ENCODE results near the gene PIK3CA.
"Not testable (repeated sequence)": the region's sequence is repeated elsewhere in the genome, so short reads cannot be mapped to it uniquely, and the experiment has no call there.

PIK3CA gene

GRCh38 chr3:179200790-179201189 lies 52.6 kb downstream of the PIK3CA start:
- no peak for DNase-seq (ENCODE audit: low spot score)

- not testable (repeated sequence) for DNase-seq (ENCODE audit: low spot score)
Observed at GRCh38 chr3:179215550-179215949, 67.4 kb downstream of the PIK3CA start.

GRCh38 chr3:179218213-179218612 lies 70.1 kb downstream of the PIK3CA start:
- not testable (repeated sequence) for DNase-seq (ENCODE audit: low spot score)

- DNase-seq (ENCODE audit: low spot score), result no peak
Observed at GRCh38 chr3:179223548-179223947, 75.4 kb downstream of the PIK3CA start.

- DNase-seq (ENCODE audit: low spot score), result no peak
Observed at GRCh38 chr3:179224584-179224983, 76.4 kb downstream of the PIK3CA start.

GRCh38 chr3:179227349-179227748 lies 79.2 kb downstream of the PIK3CA start:
- DNase-seq (ENCODE audit: low spot score), result no peak

- no peak for DNase-seq (ENCODE audit: low spot score)
Observed at GRCh38 chr3:179229177-179229576, 81.0 kb downstream of the PIK3CA start.

- DNase-seq (ENCODE audit: low spot score), result no peak
Observed at GRCh38 chr3:179233043-179233442, 84.9 kb downstream of the PIK3CA start.

- no peak for DNase-seq (ENCODE audit: low spot score)
Observed at GRCh38 chr3:179234199-179234598, 86.0 kb downstream of the PIK3CA start.

- DNase-seq (ENCODE audit: low spot score), result no peak
Observed at GRCh38 chr3:179236669-179237301, 88.6 kb downstream of the PIK3CA start.

- not testable (repeated sequence) for DNase-seq (ENCODE audit: low spot score)
Observed at GRCh38 chr3:179240299-179240698, 92.1 kb downstream of the PIK3CA start.

GRCh38 chr3:179242859-179243258 lies 94.7 kb downstream of the PIK3CA start:
- DNase-seq (ENCODE audit: low spot score), result not testable (repeated sequence)

GRCh38 chr3:179244878-179245277 lies 96.7 kb downstream of the PIK3CA start:
- no peak for DNase-seq (ENCODE audit: low spot score)

GRCh38 chr3:179247289-179248015 lies 99.3 kb downstream of the PIK3CA start:
- DNase-seq (ENCODE audit: low spot score), result no peak

- DNase-seq (ENCODE audit: low spot score), result no peak
Observed at GRCh38 chr3:179250803-179251476, 102.8 kb downstream of the PIK3CA start, which contains the start of gene KCNMB3. TSS of gene KCNMB3 (minus strand) at chr3:179251114. CDS start at chr3:179250990, 124 bp downstream.

GRCh38 chr3:179256813-179257212 lies 108.7 kb downstream of the PIK3CA start:
- no peak for DNase-seq (ENCODE audit: low spot score)

- DNase-seq (ENCODE audit: low spot score), result not testable (repeated sequence)
Observed at GRCh38 chr3:179257742-179258141, 109.6 kb downstream of the PIK3CA start.

- no peak for DNase-seq (ENCODE audit: low spot score)
Observed at GRCh38 chr3:179258820-179259219, 110.7 kb downstream of the PIK3CA start.

- DNase-seq (ENCODE audit: low spot score), result not testable (repeated sequence)
Observed at GRCh38 chr3:179259959-179260756, 112.0 kb downstream of the PIK3CA start.

- DNase-seq (ENCODE audit: low spot score), result peak; percentile 78
Observed at GRCh38 chr3:179260949-179261765, 113.0 kb downstream of the PIK3CA start.

GRCh38 chr3:179263134-179263533 lies 115.0 kb downstream of the PIK3CA start:
- no peak for DNase-seq (ENCODE audit: low spot score)
